GM18519 (cell line): ENCODE results near the gene SIGLEC7.
"Not testable (repeated sequence)": the region's sequence is repeated elsewhere in the genome, so short reads cannot be mapped to it uniquely, and the experiment has no call there.

Experiments
- ATAC-seq: cut with Tn5 transposase; IDR thresholded peaks from one replicate; pipeline ENCODE4 v1.9.1; 2021; ENCODE audit warnings: mild to moderate bottlenecking, moderate library complexity; ENCODE audit not compliant: unreplicated experiment, low FRiP score

The SIGLEC7 gene

GRCh38 chr19:51137792-51138425 lies 4.2 kb upstream of the SIGLEC7 start:
- ATAC-seq, result no peak

GRCh38 chr19:51138549-51138979 lies 3.5 kb upstream of the SIGLEC7 start:
- ATAC-seq, result no peak

- ATAC-seq, result no peak
Observed at GRCh38 chr19:51139299-51140014, 2.6 kb upstream of the SIGLEC7 start.

- ATAC-seq, result no peak
Observed at GRCh38 chr19:51140441-51140840, 1.7 kb upstream of the SIGLEC7 start.

GRCh38 chr19:51141181-51141580 lies 920 bp upstream of the SIGLEC7 start:
- no peak for ATAC-seq

- not testable (repeated sequence) for ATAC-seq
Observed at GRCh38 chr19:51142809-51143475, 841 bp downstream of the SIGLEC7 start.

GRCh38 chr19:51143486-51143885 lies 1.4 kb downstream of the SIGLEC7 start:
- no peak for ATAC-seq

- no peak for ATAC-seq
Observed at GRCh38 chr19:51144482-51145045, 2.5 kb downstream of the SIGLEC7 start.

- no peak for ATAC-seq
Observed at GRCh38 chr19:51145916-51146493, 3.9 kb downstream of the SIGLEC7 start.

- ATAC-seq, result no peak
Observed at GRCh38 chr19:51146751-51147150, 4.7 kb downstream of the SIGLEC7 start.

- ATAC-seq, result no peak
Observed at GRCh38 chr19:51147663-51148062, 5.6 kb downstream of the SIGLEC7 start.

- no peak for ATAC-seq
Observed at GRCh38 chr19:51148580-51148979, 6.5 kb downstream of the SIGLEC7 start.

GRCh38 chr19:51150627-51151026 lies 8.5 kb downstream of the SIGLEC7 start:
- ATAC-seq, result no peak

GRCh38 chr19:51156710-51157109 lies 14.6 kb downstream of the SIGLEC7 start:
- ATAC-seq, result no peak

- ATAC-seq, result no peak
Observed at GRCh38 chr19:51157265-51157664, 15.2 kb downstream of the SIGLEC7 start.

GRCh38 chr19:51158474-51159129 lies 16.5 kb downstream of the SIGLEC7 start:
- ATAC-seq, result no peak

GRCh38 chr19:51159656-51160055 lies 17.6 kb downstream of the SIGLEC7 start:
- ATAC-seq, result no peak

GRCh38 chr19:51161266-51161665 lies 19.2 kb downstream of the SIGLEC7 start:
- no peak for ATAC-seq

- no peak for ATAC-seq
Observed at GRCh38 chr19:51161867-51162496, 19.9 kb downstream of the SIGLEC7 start.

GRCh38 chr19:51163257-51163656 lies 21.2 kb downstream of the SIGLEC7 start:
- no peak for ATAC-seq
